Chondrocyte (in vitro differentiated cells): ENCODE measurements around the gene MRAP2. TPM values are rescaled to one million over a fixed set of nuclear protein-coding genes. Genes with fewer than 3 reads are reported as not detected.
"Not testable (repeated sequence)": the region's sequence is repeated elsewhere in the genome, so short reads cannot be mapped to it uniquely, and the experiment has no call there.

Experiments used
- DNase-seq: peaks from one replicate; pipeline ENCODE4 v3.0.0; 2021; ENCODE audit warnings: mixed read lengths, low spot score
- H3K27ac Mint-ChIP-seq: one replicate; pipeline ENCODE4 v1.8.0; 2021; ENCODE audit warnings: mild to moderate bottlenecking, moderate library complexity, mixed read lengths; ENCODE audit not compliant: unreplicated experiment
- H3K27me3 Mint-ChIP-seq: 2 replicates; pipeline ENCODE4 v1.8.0; 2021; ENCODE audit warnings: low read depth, mixed read lengths
- H3K36me3 Mint-ChIP-seq: 2 replicates; pipeline ENCODE4 v1.8.0; 2021; ENCODE audit warnings: low read depth, mixed read lengths
- H3K4me1 Mint-ChIP-seq: 2 replicates; pipeline ENCODE4 v1.8.0; 2021; ENCODE audit warnings: low read depth, mild to moderate bottlenecking, mixed read lengths
- H3K4me3 Mint-ChIP-seq: one replicate; pipeline ENCODE4 v1.8.0; 2021; ENCODE audit warnings: mild to moderate bottlenecking, moderate library complexity, mixed read lengths; ENCODE audit not compliant: unreplicated experiment
- H3K9me3 Mint-ChIP-seq: 2 replicates; pipeline ENCODE4 v1.8.0; 2021; ENCODE audit warnings: low read depth, mixed read lengths
- CTCF ChIP-seq: fragments of 200-600 bp; sonication (generic); IDR thresholded peaks from 2 replicates; pipeline ENCODE4 v1.5.0; 2021; ENCODE audit warnings: antibody characterized with exemption, mild to moderate bottlenecking, moderate library complexity
- total RNA-seq: library from RNA; stranded (reverse); gene quantifications from 3 replicates; pipeline ENCODE4 v1.2.1, GENCODE V29; 2021

MRAP2 gene
- total RNA-seq, 1 donor from 2014 or later: 19.5 TPM

- no peak for TF ChIP-seq CTCF
- no peak overlapping the region for H3K4me3 Mint-ChIP-seq
- H3K27ac Mint-ChIP-seq: peak overlapping the region; percentile 89
- no peaks in the 10 kb centered on the region for H3K27me3 Mint-ChIP-seq
- peaks cover 1% of the 10 kb centered on the region for H3K36me3 Mint-ChIP-seq
- H3K9me3 Mint-ChIP-seq: peaks cover 5% of the 10 kb centered on the region
- H3K4me1 Mint-ChIP-seq: peaks cover 63% of the 10 kb centered on the region
- DNase-seq: no peak
Measured at GRCh38 chr6:84028350-84028749, 5.2 kb upstream of the MRAP2 start.

- peaks cover 63% of the 10 kb centered on the region for H3K4me1 Mint-ChIP-seq
- not testable (repeated sequence) for DNase-seq, H3K9me3 Mint-ChIP-seq, H3K36me3 Mint-ChIP-seq, H3K27ac Mint-ChIP-seq, H3K4me3 Mint-ChIP-seq, H3K27me3 Mint-ChIP-seq
Measured at GRCh38 chr6:84032000-84032399, 1.6 kb upstream of the MRAP2 start.

GRCh38 chr6:84035484-84035883 lies 1.9 kb downstream of the MRAP2 start:
- Mint-ChIP-seq H3K36me3 (peaks cover 4% of the 10 kb centered on the region), H3K4me3 (no peak overlapping the region)

GRCh38 chr6:84037425-84038089 lies 4.0 kb downstream of the MRAP2 start:
- Mint-ChIP-seq H3K27ac (no peak overlapping the region), H3K27me3 (no peaks in the 10 kb centered on the region), H3K4me1 (peaks cover 46% of the 10 kb centered on the region), H3K9me3 (no peaks in the 10 kb centered on the region), H3K4me3 (no peak overlapping the region), H3K36me3 (peaks cover 3% of the 10 kb centered on the region)
- no peak for TF ChIP-seq CTCF
- DNase-seq: peak; percentile 77

More at GRCh38 chr6:84035484-84035883, 1.9 kb downstream of the MRAP2 start:
- no peak overlapping the region for H3K27ac Mint-ChIP-seq
- H3K4me1 Mint-ChIP-seq: peaks cover 55% of the 10 kb centered on the region
- no peak for DNase-seq
- no peaks in the 10 kb centered on the region for H3K27me3 Mint-ChIP-seq
- no peaks in the 10 kb centered on the region for H3K9me3 Mint-ChIP-seq
- no peak for TF ChIP-seq CTCF

- H3K27ac Mint-ChIP-seq: no peak overlapping the region
- no peak for TF ChIP-seq CTCF
- H3K9me3 Mint-ChIP-seq: no peaks in the 10 kb centered on the region
- no peak for DNase-seq
- no peak overlapping the region for H3K4me3 Mint-ChIP-seq
- H3K4me1 Mint-ChIP-seq: peaks cover 31% of the 10 kb centered on the region
- H3K27me3 Mint-ChIP-seq: no peaks in the 10 kb centered on the region
- no peaks in the 10 kb centered on the region for H3K36me3 Mint-ChIP-seq
Measured at GRCh38 chr6:84042603-84043002, 9.0 kb downstream of the MRAP2 start.

GRCh38 chr6:84043555-84043954 lies 10.0 kb downstream of the MRAP2 start:
- Mint-ChIP-seq H3K4me1 (peaks cover 30% of the 10 kb centered on the region), H3K4me3 (no peak overlapping the region), H3K27me3 (no peaks in the 10 kb centered on the region), H3K9me3 (no peaks in the 10 kb centered on the region), H3K27ac (no peak overlapping the region), H3K36me3 (no peaks in the 10 kb centered on the region)
- no peak for TF ChIP-seq CTCF
- no peak for DNase-seq
